GM10266 (cell line): ENCODE results near the gene EGFL7.
"Not testable (repeated sequence)": the region's sequence is repeated elsewhere in the genome, so short reads cannot be mapped to it uniquely, and the experiment has no call there.

Experiments
- DNase-seq: peaks from one replicate; pipeline ENCODE4 v3.0.0; 2012; ENCODE audit errors: extremely low spot score
- TF ChIP-seq, protein P1 (sequence below): IDR thresholded peaks from 2 replicates; pipeline ENCODE4 v1.5.1; 2012; ENCODE audit warnings: mild to moderate bottlenecking, low read depth; ENCODE audit not compliant: control insufficient read depth, insufficient read depth; ENCODE audit errors: missing control alignments

EGFL7 gene

DNA sequence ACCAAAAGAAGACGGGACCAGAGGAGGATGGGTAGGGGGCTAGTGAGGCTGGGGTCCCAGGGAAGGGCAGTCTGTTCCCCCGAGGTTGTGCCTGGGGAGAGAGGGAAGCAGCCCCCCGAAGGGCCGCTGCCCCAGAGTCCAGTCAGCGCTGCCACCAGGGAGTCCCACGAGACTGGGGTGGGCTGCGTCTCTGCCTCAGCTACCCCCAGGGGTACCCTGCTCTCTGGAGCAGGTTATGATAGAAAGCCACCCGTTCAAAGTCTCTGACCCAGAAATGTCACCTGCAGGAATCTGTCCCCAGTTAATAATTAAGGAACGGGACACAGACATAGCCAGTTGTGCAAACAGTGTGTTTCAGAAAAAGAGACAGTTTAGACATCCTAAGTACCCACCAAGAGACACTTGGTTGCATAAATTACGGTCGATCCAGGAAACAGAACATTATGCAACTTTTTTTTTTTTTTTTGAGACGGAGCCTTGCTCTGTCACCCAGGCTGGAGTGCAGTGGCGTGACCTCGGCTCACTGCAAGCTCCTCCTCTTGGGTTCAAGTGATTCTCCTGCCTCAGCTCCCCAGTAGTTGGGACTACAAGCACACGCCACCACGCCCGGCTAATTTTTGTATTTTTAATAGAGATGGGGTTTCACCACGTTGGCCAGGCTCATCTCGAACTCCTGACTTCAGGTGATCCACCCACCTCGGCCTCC, 35.3 kb downstream of the EGFL7 start:
- TF ChIP-seq, protein P1, sequence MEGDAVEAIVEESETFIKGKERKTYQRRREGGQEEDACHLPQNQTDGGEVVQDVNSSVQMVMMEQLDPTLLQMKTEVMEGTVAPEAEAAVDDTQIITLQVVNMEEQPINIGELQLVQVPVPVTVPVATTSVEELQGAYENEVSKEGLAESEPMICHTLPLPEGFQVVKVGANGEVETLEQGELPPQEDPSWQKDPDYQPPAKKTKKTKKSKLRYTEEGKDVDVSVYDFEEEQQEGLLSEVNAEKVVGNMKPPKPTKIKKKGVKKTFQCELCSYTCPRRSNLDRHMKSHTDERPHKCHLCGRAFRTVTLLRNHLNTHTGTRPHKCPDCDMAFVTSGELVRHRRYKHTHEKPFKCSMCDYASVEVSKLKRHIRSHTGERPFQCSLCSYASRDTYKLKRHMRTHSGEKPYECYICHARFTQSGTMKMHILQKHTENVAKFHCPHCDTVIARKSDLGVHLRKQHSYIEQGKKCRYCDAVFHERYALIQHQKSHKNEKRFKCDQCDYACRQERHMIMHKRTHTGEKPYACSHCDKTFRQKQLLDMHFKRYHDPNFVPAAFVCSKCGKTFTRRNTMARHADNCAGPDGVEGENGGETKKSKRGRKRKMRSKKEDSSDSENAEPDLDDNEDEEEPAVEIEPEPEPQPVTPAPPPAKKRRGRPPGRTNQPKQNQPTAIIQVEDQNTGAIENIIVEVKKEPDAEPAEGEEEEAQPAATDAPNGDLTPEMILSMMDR, result no peak
- DNase-seq, result no peak

DNA sequence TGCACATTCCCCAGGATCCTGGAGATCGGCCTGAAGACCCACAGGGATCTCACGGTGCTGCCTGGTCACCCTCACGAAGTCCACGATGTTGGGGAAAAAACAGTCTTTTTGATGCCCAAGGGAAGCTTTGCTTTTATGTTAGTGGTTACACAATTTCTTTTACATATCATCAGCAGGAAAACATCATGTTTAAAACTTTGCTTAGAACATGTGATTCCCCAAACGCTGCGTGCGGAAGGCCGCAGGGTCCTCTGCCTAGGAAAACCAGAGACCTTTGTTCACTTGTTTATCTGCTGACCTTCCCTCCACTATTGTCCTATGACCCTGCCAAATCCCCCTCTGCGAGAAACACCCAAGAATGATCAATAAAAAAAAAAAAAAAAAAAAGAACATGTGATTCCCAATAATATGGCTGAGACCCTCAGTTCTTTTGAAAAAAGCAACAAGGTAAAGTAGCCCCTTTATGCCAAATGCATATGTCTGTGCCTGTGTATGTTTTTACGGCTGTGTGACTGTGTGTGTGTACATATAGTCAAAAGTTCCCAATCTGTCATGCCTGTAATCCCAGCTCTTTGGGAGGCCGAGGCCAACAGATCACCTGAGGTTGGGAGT, 36.0 kb downstream of the EGFL7 start:
- no peak for DNase-seq
- TF ChIP-seq, protein P1, result no peak

DNA sequence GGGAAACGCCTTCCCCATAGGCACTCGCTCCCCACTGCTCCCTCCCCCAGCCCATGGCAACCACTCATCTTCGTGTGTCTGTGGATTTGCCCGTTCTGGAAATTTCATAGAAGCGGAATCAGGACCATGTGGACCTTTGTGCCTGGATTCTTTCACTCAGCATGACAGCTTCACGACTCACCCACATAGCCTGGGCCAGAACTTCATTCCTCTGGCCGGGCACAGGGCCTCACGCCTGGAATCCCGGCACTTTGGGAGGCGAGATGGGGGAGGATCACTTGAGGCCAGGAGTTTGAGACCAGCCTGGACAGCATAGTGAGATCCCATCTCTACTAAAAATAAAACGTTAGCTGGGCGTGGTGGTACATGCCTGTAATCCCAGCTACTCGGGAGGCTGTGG, 37.6 kb downstream of the EGFL7 start:
- TF ChIP-seq, protein P1, result no peak
- no peak for DNase-seq

DNA sequence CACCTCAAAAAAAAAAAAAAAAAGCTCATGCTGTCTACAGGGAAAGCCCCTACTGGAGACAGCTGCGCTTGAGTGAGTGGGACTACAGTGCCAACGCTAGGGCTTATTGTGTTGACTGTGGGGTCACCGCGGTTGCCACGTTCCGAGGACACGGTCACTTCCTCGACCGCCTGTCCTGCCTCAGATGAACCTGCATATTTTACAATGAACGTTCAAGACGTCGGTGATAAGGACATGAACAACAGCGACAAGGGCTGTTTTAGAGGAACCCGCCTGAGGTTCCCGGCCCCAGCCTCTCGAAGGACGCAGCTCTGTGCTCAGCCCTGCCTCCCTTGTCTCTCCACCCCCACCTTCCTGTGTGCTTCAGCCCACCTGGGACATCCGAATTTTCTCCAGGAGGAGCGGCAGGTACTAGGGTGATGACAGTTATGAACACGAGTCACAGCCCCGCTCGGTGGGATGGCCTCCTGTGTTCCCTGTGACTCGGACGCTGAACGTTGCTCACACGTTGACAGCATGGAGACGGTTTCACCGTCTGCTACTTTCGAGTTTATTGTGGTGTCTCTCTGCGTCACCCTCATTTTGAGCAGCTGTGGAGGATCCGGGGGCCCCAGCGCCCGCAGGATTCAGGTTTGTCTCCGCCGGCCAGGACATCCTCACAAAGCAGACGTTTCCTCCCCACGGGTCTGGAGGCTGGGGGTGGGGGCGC, 38.4 kb downstream of the EGFL7 start:
- TF ChIP-seq, protein P1, result no peak
- peak; percentile 85 for DNase-seq

DNA sequence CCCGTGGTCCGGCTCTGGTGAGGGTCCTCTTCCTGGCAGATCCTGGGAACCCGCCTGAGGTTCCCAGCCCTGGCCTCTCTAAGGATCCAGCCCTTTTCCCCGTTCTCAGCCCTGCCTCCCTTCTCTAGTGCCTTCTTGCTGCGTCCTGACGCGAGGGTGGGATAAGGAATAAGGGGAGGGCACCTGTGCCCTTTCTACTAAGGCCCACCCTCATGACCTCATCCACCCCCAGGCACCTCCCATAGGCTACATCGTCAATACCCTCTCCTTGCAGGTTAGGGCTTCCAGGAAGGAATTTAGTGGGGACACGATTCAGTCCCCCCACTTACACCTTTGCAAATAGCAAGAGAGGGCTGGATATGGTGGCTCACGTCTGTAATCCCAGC, 38.9 kb downstream of the EGFL7 start:
- no peak for DNase-seq
- TF ChIP-seq, protein P1, result no peak

DNA sequence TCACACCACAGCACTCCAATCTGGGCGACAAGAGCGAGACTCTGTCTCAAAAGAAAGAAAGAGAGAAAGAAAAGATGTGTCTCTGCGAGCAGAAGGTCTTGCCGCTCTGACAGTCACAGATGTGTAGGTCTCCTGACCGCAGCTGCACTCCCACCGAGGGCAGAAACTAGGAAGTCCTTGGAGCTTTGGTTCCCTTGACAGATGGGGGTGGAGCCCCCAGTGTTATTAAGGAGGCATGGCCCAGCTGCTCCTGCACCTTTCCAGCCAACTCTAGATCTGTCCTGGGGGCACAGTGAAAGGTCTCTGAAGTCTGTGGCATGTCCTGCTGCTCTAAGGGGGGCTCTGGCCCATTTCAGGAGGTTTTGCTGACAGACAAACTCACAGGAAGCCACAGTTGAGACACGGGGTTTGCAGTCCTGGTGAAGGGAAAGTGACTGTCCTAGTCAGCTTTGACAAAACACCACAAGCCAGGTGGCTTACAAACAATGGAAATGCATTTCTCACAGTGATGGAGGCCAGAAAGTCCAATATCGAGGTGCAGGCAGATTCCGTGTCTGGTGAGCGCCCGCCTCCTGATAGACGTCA, 40.7 kb downstream of the EGFL7 start:
- no peak for DNase-seq
- TF ChIP-seq, protein P1, result no peak

DNA sequence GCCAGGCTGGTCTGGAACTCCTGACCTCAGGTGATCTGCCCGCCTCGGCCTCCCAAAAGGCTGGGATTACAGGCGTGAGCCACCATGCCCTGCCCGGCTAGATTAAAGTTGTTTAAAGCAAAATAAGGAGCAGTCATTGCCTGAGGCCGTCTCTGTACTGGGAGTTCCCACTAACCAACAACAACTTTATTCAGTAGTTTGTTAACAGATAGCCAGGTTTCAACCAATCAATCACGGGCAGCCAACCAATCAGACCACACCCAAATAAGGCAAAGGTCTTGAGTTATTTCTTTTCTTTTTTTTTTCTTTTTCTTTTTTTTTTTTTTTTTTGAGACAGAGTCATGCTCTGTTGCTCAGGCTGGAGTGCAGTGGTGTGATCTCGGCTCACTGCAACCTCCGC, 42.0 kb downstream of the EGFL7 start:
- DNase-seq, result not testable (repeated sequence)
